ENCODE measurements around the gene FAM20C.

Gene FAM20C

GRCh38 chr7:258476-259190, 66.3 kb downstream of the FAM20C start:
- DNase-seq (ENCODE audit: low read depth in 2 of 2) = no peak

- no peak for DNase-seq (ENCODE audit: low read depth in 2 of 2)
These were observed 66.8 kb downstream of the FAM20C start for GRCh38 chr7:259191-259505.

- no peak for DNase-seq (ENCODE audit: low read depth in 2 of 2)
These were observed 67.5 kb downstream of the FAM20C start for GRCh38 chr7:259751-260405.

- no peak for DNase-seq (ENCODE audit: low read depth in 2 of 2)
These were observed 68.3 kb downstream of the FAM20C start for GRCh38 chr7:260441-261281.

- DNase-seq (ENCODE audit: low read depth in 2 of 2) = no peak
These were observed 69.2 kb downstream of the FAM20C start for GRCh38 chr7:261341-262250.

- no peak for DNase-seq (ENCODE audit: low read depth in 2 of 2)
These were observed 69.8 kb downstream of the FAM20C start for GRCh38 chr7:262251-262572.

GRCh38 chr7:262631-263311, 70.4 kb downstream of the FAM20C start:
- DNase-seq (ENCODE audit: low read depth in 2 of 2) = peak in 1 of 2 donors; percentile 46

GRCh38 chr7:263483-264351, 71.3 kb downstream of the FAM20C start:
- DNase-seq (ENCODE audit: low read depth in 2 of 2) = peak in 1 of 2 donors; percentile 18

- DNase-seq (ENCODE audit: low read depth in 2 of 2) = no peak
These were observed 72.3 kb downstream of the FAM20C start for GRCh38 chr7:264541-265191.

GRCh38 chr7:265192-265997, 73.0 kb downstream of the FAM20C start:
- no peak for DNase-seq (ENCODE audit: low read depth in 2 of 2)

GRCh38 chr7:265998-266850, 73.9 kb downstream of the FAM20C start:
- DNase-seq (ENCODE audit: low read depth in 2 of 2) = no peak

- no peak for DNase-seq (ENCODE audit: low read depth in 2 of 2)
These were observed 74.8 kb downstream of the FAM20C start for GRCh38 chr7:266851-267840.

- DNase-seq (ENCODE audit: low read depth in 2 of 2) = no peak
These were observed 76.6 kb downstream of the FAM20C start for GRCh38 chr7:268991-269390.

- DNase-seq (ENCODE audit: low read depth in 2 of 2) = no peak
These were observed 77.3 kb downstream of the FAM20C start for GRCh38 chr7:269721-270120.

GRCh38 chr7:270351-270983, 78.1 kb downstream of the FAM20C start:
- no peak for DNase-seq (ENCODE audit: low read depth in 2 of 2)

Measured in stimulated activated CD4-positive, alpha-beta T cell treated with anti-CD3 and anti-CD28 coated beads, Interleukin-1b, Interleukin-23, amount 100 ng/mL, for 1 hour (primary cell).